Central memory CD8-positive, alpha-beta T cell (primary cell): ENCODE data around the gene PTPN4.
"Not testable (repeated sequence)": the region's sequence is repeated elsewhere in the genome, so short reads cannot be mapped to it uniquely, and the experiment has no call there.

Experiments
- ATAC-seq: fragments of 150-1000 bp; cut with Tn5 transposase; replicated peaks from 2 replicates; pipeline ENCODE4 v1.10.0; 2022; ENCODE audit warnings: mild to moderate bottlenecking, moderate FRiP score, moderate number of reproducible peaks; ENCODE audit not compliant: poor library complexity, severe bottlenecking; ENCODE audit errors: extremely low read depth
- DNase-seq, 2 donors: peaks; one replicate each; pipeline ENCODE4 v3.0.0; 2021; ENCODE audit warnings: low spot score in 2 of 2
- H3K27ac Mint-ChIP-seq: one replicate; pipeline ENCODE4 v1.8.0; 2022; ENCODE audit warnings: low read depth, mild to moderate bottlenecking, moderate library complexity, mixed read lengths
- H3K27me3 Mint-ChIP-seq: one replicate; pipeline ENCODE4 v1.8.0; 2022; ENCODE audit warnings: mixed read lengths
- H3K36me3 Mint-ChIP-seq: one replicate; pipeline ENCODE4 v1.8.0; 2022; ENCODE audit warnings: mild to moderate bottlenecking, moderate library complexity, mixed read lengths; ENCODE audit not compliant: insufficient read depth
- H3K4me1 Mint-ChIP-seq: one replicate; pipeline ENCODE4 v1.8.0; 2022; ENCODE audit warnings: mixed read lengths
- H3K4me3 Mint-ChIP-seq: one replicate; pipeline ENCODE4 v1.8.0; 2022; ENCODE audit warnings: mild to moderate bottlenecking, moderate library complexity, mixed read lengths
- H3K9me3 Mint-ChIP-seq: one replicate; pipeline ENCODE4 v1.8.0; 2022; ENCODE audit warnings: mixed read lengths

PTPN4 gene

GRCh38 chr2:119804409-119804808 is 44.7 kb downstream of the PTPN4 start:
- DNase-seq, H3K36me3 Mint-ChIP-seq, H3K4me3 Mint-ChIP-seq, H3K27ac Mint-ChIP-seq, ATAC-seq, H3K9me3 Mint-ChIP-seq, H3K27me3 Mint-ChIP-seq: not testable (repeated sequence)
- peaks cover 80% of the 10 kb centered on the region for H3K4me1 Mint-ChIP-seq

GRCh38 chr2:119808516-119809147 is 48.9 kb downstream of the PTPN4 start:
- DNase-seq (no peak), ATAC-seq (no peak)
- Mint-ChIP-seq H3K27me3 (no peaks in the 10 kb centered on the region), H3K27ac (no peak overlapping the region), H3K4me3 (no peak overlapping the region), H3K9me3 (peaks cover 4% of the 10 kb centered on the region), H3K4me1 (peaks cover 50% of the 10 kb centered on the region), H3K36me3 (peaks cover 13% of the 10 kb centered on the region)

GRCh38 chr2:119809339-119810048 is 49.8 kb downstream of the PTPN4 start:
- Mint-ChIP-seq H3K4me3 (no peak overlapping the region), H3K27ac (no peak overlapping the region), H3K4me1 (peaks cover 49% of the 10 kb centered on the region), H3K9me3 (peaks cover under 1% of the 10 kb centered on the region), H3K27me3 (no peaks in the 10 kb centered on the region), H3K36me3 (peaks cover 15% of the 10 kb centered on the region)
- ATAC-seq (no peak), DNase-seq (no peak)

- Mint-ChIP-seq H3K4me3 (no peak overlapping the region), H3K27ac (no peak overlapping the region), H3K4me1 (peaks cover 43% of the 10 kb centered on the region), H3K27me3 (no peaks in the 10 kb centered on the region), H3K9me3 (no peaks in the 10 kb centered on the region), H3K36me3 (peaks cover 14% of the 10 kb centered on the region)
- DNase-seq (no peak), ATAC-seq (no peak)
Measured at GRCh38 chr2:119810049-119810630, 50.4 kb downstream of the PTPN4 start.

- no peak for DNase-seq
- Mint-ChIP-seq H3K27me3 (no peaks in the 10 kb centered on the region), H3K9me3 (peaks cover 12% of the 10 kb centered on the region), H3K36me3 (peaks cover 12% of the 10 kb centered on the region), H3K4me3 (no peak overlapping the region), H3K4me1 (peaks cover 32% of the 10 kb centered on the region), H3K27ac (no peak overlapping the region)
- no peak for ATAC-seq
Measured at GRCh38 chr2:119814216-119814615, 54.5 kb downstream of the PTPN4 start.

GRCh38 chr2:119818792-119819191 is 59.1 kb downstream of the PTPN4 start:
- H3K27ac Mint-ChIP-seq: no peak overlapping the region
- H3K4me1 Mint-ChIP-seq: peaks cover 61% of the 10 kb centered on the region
- H3K9me3 Mint-ChIP-seq: peaks cover 12% of the 10 kb centered on the region
- DNase-seq (no peak), ATAC-seq (no peak)
- H3K36me3 Mint-ChIP-seq: peaks cover 5% of the 10 kb centered on the region
- no peaks in the 10 kb centered on the region for H3K27me3 Mint-ChIP-seq
- no peak overlapping the region for H3K4me3 Mint-ChIP-seq

GRCh38 chr2:119819846-119820245 is 60.1 kb downstream of the PTPN4 start:
- no peaks in the 10 kb centered on the region for H3K27me3 Mint-ChIP-seq

GRCh38 chr2:119820275-119820674 is 60.6 kb downstream of the PTPN4 start:
- H3K27ac Mint-ChIP-seq: peak overlapping the region; percentile 50
- H3K9me3 Mint-ChIP-seq: peaks cover 12% of the 10 kb centered on the region
- peaks cover 3% of the 10 kb centered on the region for H3K36me3 Mint-ChIP-seq
- H3K4me3 Mint-ChIP-seq: no peak overlapping the region
- H3K27me3 Mint-ChIP-seq: no peaks in the 10 kb centered on the region
- no peak for ATAC-seq
- peaks cover 58% of the 10 kb centered on the region for H3K4me1 Mint-ChIP-seq
- no peak for DNase-seq

More at GRCh38 chr2:119819846-119820245, 60.1 kb downstream of the PTPN4 start:
- no peak overlapping the region for H3K4me3 Mint-ChIP-seq
- H3K9me3 Mint-ChIP-seq: peaks cover 12% of the 10 kb centered on the region
- no peak for DNase-seq
- peaks cover 58% of the 10 kb centered on the region for H3K4me1 Mint-ChIP-seq
- ATAC-seq: no peak
- peaks cover 3% of the 10 kb centered on the region for H3K36me3 Mint-ChIP-seq
- H3K27ac Mint-ChIP-seq: peak overlapping the region; percentile 50

- Mint-ChIP-seq H3K27ac (peak overlapping the region; percentile 50), H3K36me3 (peaks cover 3% of the 10 kb centered on the region), H3K27me3 (no peaks in the 10 kb centered on the region), H3K4me3 (no peak overlapping the region), H3K4me1 (peaks cover 58% of the 10 kb centered on the region), H3K9me3 (peaks cover 12% of the 10 kb centered on the region)
- no peak for DNase-seq
- ATAC-seq: peak; percentile 49
Measured at GRCh38 chr2:119821266-119821665, 61.5 kb downstream of the PTPN4 start.

GRCh38 chr2:119823734-119824334 is 64.1 kb downstream of the PTPN4 start:
- Mint-ChIP-seq H3K4me1 (peaks cover 55% of the 10 kb centered on the region), H3K27me3 (no peaks in the 10 kb centered on the region), H3K36me3 (peaks cover 1% of the 10 kb centered on the region), H3K9me3 (no peaks in the 10 kb centered on the region), H3K4me3 (no peak overlapping the region), H3K27ac (peak overlapping the region; percentile 23)
- DNase-seq (no peak), ATAC-seq (no peak)

- peaks cover 5% of the 10 kb centered on the region for H3K9me3 Mint-ChIP-seq
- H3K4me1 Mint-ChIP-seq: peaks cover 41% of the 10 kb centered on the region
- no peaks in the 10 kb centered on the region for H3K27me3 Mint-ChIP-seq
- ATAC-seq (peak; percentile 41), DNase-seq (no peak)
- H3K4me3 Mint-ChIP-seq: no peak overlapping the region
- H3K36me3 Mint-ChIP-seq: peaks cover 1% of the 10 kb centered on the region
- no peak overlapping the region for H3K27ac Mint-ChIP-seq
Measured at GRCh38 chr2:119826370-119826961, 66.7 kb downstream of the PTPN4 start.

- Mint-ChIP-seq H3K4me1 (peaks cover 32% of the 10 kb centered on the region), H3K27me3 (no peaks in the 10 kb centered on the region), H3K27ac (peak overlapping the region; percentile 56), H3K36me3 (peaks cover 1% of the 10 kb centered on the region), H3K4me3 (no peak overlapping the region), H3K9me3 (peaks cover 5% of the 10 kb centered on the region)
- ATAC-seq (peak; percentile 79), DNase-seq (no peak)
Measured at GRCh38 chr2:119827866-119828507, 68.3 kb downstream of the PTPN4 start.
